ENCODE results near the gene CD93.
A peak's percentile ranks its signal among the peaks of the same experiment; 100 is the strongest.

Gene CD93

GRCh38 chr20:23039136-23039875 lies 46.8 kb downstream of the CD93 start:
- DNase-seq = no peak

- no peak for DNase-seq
Observed at GRCh38 chr20:23037017-23037481, 49.1 kb downstream of the CD93 start.

- no peak for DNase-seq
Observed at GRCh38 chr20:23036371-23036770, 49.8 kb downstream of the CD93 start.

GRCh38 chr20:23035731-23036130 lies 50.4 kb downstream of the CD93 start:
- no peak for DNase-seq

- DNase-seq = peak in 1 of 56 donors; percentile 8
Observed at GRCh38 chr20:23034721-23035671, 51.1 kb downstream of the CD93 start, which contains the start of gene SSTR4. Gene SSTR4, plus strand, starts transcription at chr20:23035312. Its CDS starts 172 bp downstream, at chr20:23035484.

GRCh38 chr20:23033918-23034317 lies 52.2 kb downstream of the CD93 start:
- DNase-seq = no peak

- no peak for DNase-seq
Observed at GRCh38 chr20:23032750-23033078, 53.4 kb downstream of the CD93 start.

GRCh38 chr20:23032056-23032749 lies 53.9 kb downstream of the CD93 start:
- DNase-seq = no peak

GRCh38 chr20:23031346-23031745 lies 54.8 kb downstream of the CD93 start:
- no peak for DNase-seq

Data from amygdala (tissue), 56 donors.